ENCODE measurements around the gene SPDYE6. TPM values are rescaled to one million over a fixed set of nuclear protein-coding genes. Genes with fewer than 3 reads are reported as not detected.
"Not testable (repeated sequence)": the region's sequence is repeated elsewhere in the genome, so short reads cannot be mapped to it uniquely, and the experiment has no call there.

Gene SPDYE6, protein sequence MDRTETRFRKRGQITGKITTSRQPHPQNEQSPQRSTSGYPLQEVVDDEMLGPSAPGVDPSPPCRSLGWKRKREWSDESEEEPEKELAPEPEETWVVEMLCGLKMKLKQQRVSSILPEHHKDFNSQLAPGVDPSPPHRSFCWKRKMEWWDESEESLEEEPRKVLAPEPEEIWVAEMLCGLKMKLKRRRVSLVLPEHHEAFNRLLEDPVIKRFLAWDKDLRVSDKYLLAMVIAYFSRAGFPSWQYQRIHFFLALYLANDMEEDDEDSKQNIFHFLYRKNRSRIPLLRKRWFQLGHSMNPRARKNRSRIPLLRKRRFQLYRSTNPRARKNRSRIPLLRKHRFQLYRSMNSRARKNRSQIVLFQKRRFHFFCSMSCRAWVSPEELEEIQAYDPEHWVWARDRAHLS
- total RNA-seq (not detected), polyA plus RNA-seq (under 1 TPM; 0.08 to 0.10 TPM)
- long read RNA-seq, donor 1, partial matches to known transcripts = 22 of 27 reads
- long read RNA-seq, donor 1, other reads (novel, unspliced or antisense) = 5 of 27 reads
- long read RNA-seq, donor 2 = 0 reads
- long read RNA-seq, donor 3 = 0 reads
- long read RNA-seq, donor 4 = 0 reads
- long read RNA-seq, donor 5, partial matches to known transcripts = 28 of 28 reads
- long read RNA-seq, donor 5, other reads (novel, unspliced or antisense) = 0 of 28 reads

DNA sequence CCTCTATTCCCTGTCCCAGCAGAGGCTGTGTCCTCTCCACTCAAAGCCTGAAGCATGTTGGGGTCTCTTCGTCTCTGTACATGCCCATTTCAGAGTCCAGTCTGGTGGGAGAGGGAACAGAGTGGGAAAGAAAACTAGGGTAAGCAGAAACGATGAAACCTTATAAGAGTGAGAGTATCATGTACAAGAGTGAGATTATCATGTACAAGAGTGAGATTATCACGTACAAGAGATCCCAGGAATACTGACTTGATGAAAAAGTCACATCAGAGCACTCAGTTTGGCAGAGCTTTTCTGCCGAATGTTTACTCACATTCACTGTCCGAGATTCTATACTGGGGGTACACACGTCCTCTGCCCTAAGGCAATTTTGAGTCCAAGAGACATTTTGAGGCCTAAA, at the start of gene SPDYE6:
Gene SPDYE6 (minus strand): TSS at position 101 of the 400 bp plus-strand sequence. CDS start 421 bp downstream, outside the sequence.
- no CpG with 5 or more reads among the region's 6 CpGs for WGBS, 2 donors
- not testable (repeated sequence) for H3K4me1 ChIP-seq (ENCODE audit: control insufficient read depth in 5 of 5, insufficient read depth in 5 of 5, low read length in 5 of 5)

GRCh38 chr7:102404862-102405188, 48.6 kb upstream of the SPDYE6 start:
- not testable (repeated sequence) for H3K9ac ChIP-seq (ENCODE audit: insufficient read depth in 1 of 2, low read length in 2 of 2); H3K4me1 ChIP-seq (ENCODE audit: control insufficient read depth in 5 of 5, insufficient read depth in 5 of 5, low read length in 5 of 5); H3K27ac ChIP-seq (ENCODE audit: low read depth in 1 of 2, low read length in 1 of 2); H3K9me3 ChIP-seq (ENCODE audit: control insufficient read depth in 4 of 4, insufficient read depth in 3 of 4, low read length in 3 of 4); H3K27me3 ChIP-seq (ENCODE audit: control insufficient read depth in 3 of 3, insufficient read depth in 3 of 3, low read length in 2 of 3); ATAC-seq (ENCODE audit: insufficient read depth, low FRiP score); H3K4me3 ChIP-seq; DNase-seq
- H3K36me3 ChIP-seq (ENCODE audit: control insufficient read depth in 4 of 4, insufficient read depth in 4 of 4, low read length in 4 of 4) = peaks cover 25 to 64% (median 48%) of the 10 kb centered on the region in 4 donors
- WGBS, 2 donors = 95 to 96% methylated on average over 5 of the region's 5 CpGs

More for the DNA sequence above, at the start of gene SPDYE6:
- not testable (repeated sequence) for ATAC-seq (ENCODE audit: insufficient read depth, low FRiP score); DNase-seq; H3K9me3 ChIP-seq (ENCODE audit: control insufficient read depth in 4 of 4, insufficient read depth in 3 of 4, low read length in 3 of 4); H3K9ac ChIP-seq (ENCODE audit: insufficient read depth in 1 of 2, low read length in 2 of 2); H3K27ac ChIP-seq (ENCODE audit: low read depth in 1 of 2, low read length in 1 of 2); H3K36me3 ChIP-seq (ENCODE audit: control insufficient read depth in 4 of 4, insufficient read depth in 4 of 4, low read length in 4 of 4); H3K27me3 ChIP-seq (ENCODE audit: control insufficient read depth in 3 of 3, insufficient read depth in 3 of 3, low read length in 2 of 3); H3K4me3 ChIP-seq

DNA sequence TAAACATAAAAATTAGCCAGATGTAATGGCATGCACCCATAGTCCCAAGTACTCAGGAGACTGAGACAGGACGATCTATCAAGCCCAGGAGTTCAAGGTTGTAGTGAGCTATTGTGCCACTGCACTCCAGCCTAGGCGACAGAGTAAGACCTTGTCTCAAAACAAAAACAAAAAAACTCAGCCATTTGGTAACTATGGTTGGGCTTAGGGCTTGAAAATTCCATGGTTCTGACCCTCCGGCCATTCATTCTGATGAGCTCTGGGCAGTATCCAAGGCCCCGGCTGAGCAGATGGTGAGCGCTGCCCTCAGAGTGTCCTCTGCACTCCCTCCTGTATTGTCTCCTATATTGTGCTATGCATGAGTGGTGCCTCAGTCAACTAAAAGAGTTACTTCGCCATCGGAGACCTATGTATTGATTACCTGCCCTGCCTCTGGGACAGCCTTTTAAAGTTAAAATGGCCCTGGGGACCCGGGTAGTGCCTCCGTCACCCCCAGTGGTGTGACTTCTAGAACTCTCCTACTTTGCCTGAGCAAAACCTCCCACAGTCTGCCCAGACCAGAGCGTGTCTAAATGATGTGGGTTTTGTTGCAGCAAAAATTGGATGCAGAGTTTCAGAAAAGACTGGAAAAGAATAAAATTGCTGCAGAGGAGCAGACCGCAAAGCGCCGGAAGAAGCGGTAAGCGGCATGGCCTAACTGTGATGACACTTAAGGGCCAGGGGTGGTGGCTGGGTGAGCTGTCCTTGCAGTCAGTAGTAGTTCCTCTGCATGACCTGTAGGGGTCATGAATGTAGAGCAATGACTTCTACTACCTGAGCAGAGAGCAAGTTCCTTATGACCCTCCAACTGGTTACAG, 48.0 kb upstream of the SPDYE6 start:
- Histone ChIP-seq H3K4me1 (ENCODE audit: control insufficient read depth in 5 of 5, insufficient read depth in 5 of 5, low read length in 5 of 5) (peaks cover 0 to 2% (median 0%) of the 10 kb centered on the region in 5 donors), H3K27me3 (ENCODE audit: control insufficient read depth in 3 of 3, insufficient read depth in 3 of 3, low read length in 2 of 3) (no peaks in the 10 kb centered on the region), H3K36me3 (ENCODE audit: control insufficient read depth in 4 of 4, insufficient read depth in 4 of 4, low read length in 4 of 4) (peaks cover 29 to 65% (median 47%) of the 10 kb centered on the region in 4 donors), H3K27ac (ENCODE audit: low read depth in 1 of 2, low read length in 1 of 2) (no peak overlapping the region), H3K9me3 (ENCODE audit: control insufficient read depth in 4 of 4, insufficient read depth in 3 of 4, low read length in 3 of 4) (no peaks in the 10 kb centered on the region), H3K4me3 (no peak overlapping the region), H3K9ac (ENCODE audit: insufficient read depth in 1 of 2, low read length in 2 of 2) (no peak overlapping the region)
- TF ChIP-seq, protein P1, sequence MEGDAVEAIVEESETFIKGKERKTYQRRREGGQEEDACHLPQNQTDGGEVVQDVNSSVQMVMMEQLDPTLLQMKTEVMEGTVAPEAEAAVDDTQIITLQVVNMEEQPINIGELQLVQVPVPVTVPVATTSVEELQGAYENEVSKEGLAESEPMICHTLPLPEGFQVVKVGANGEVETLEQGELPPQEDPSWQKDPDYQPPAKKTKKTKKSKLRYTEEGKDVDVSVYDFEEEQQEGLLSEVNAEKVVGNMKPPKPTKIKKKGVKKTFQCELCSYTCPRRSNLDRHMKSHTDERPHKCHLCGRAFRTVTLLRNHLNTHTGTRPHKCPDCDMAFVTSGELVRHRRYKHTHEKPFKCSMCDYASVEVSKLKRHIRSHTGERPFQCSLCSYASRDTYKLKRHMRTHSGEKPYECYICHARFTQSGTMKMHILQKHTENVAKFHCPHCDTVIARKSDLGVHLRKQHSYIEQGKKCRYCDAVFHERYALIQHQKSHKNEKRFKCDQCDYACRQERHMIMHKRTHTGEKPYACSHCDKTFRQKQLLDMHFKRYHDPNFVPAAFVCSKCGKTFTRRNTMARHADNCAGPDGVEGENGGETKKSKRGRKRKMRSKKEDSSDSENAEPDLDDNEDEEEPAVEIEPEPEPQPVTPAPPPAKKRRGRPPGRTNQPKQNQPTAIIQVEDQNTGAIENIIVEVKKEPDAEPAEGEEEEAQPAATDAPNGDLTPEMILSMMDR (IDR thresholded peaks at IDR 0.05; ENCODE audit: control extremely low read depth, extremely low read depth) = peak; percentile 48
- ATAC-seq (ENCODE audit: insufficient read depth, low FRiP score) (peak; percentile 81), DNase-seq (peak in 2 of 3 donors; percentile 18 to 29)
- WGBS, 2 donors = 72 to 73% methylated on average over 15 of the region's 15 CpGs

DNA sequence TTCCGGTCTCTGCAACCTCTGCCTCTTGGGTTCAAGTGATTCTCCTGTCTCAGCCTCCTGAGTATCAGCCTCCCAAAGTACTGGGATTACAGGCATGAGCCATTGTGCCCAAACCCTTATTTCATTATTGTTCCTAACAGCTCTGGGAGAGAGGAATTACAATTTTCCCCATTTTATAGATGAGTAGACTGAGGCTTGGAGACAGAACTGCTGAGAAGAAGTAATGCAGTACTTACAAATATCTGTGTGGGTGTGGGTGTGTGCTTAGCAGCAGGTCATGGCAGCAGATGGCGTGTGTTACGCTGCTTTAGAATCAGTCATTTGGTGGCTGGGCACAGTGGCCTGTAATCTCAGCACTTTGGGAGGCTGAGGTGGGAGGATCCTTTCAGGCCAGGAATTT, 47.3 kb upstream of the SPDYE6 start:
- WGBS, 2 donors = 93 to 96% methylated on average over 3 of the region's 3 CpGs
- peak overlapping the region in 1 of 2 donors; percentile 47 for H3K9ac ChIP-seq (ENCODE audit: insufficient read depth in 1 of 2, low read length in 2 of 2)
- ATAC-seq (ENCODE audit: insufficient read depth, low FRiP score) (no peak), DNase-seq (no peak)
- TF ChIP-seq, protein P1 (IDR thresholded peaks at IDR 0.05; ENCODE audit: control extremely low read depth, extremely low read depth) = no peak
- H3K9me3 ChIP-seq (ENCODE audit: control insufficient read depth in 4 of 4, insufficient read depth in 3 of 4, low read length in 3 of 4) = no peaks in the 10 kb centered on the region
- H3K4me1 ChIP-seq (ENCODE audit: control insufficient read depth in 5 of 5, insufficient read depth in 5 of 5, low read length in 5 of 5) = peaks cover 0 to 2% (median 0%) of the 10 kb centered on the region in 5 donors
- no peaks in the 10 kb centered on the region for H3K27me3 ChIP-seq (ENCODE audit: control insufficient read depth in 3 of 3, insufficient read depth in 3 of 3, low read length in 2 of 3)
- H3K27ac ChIP-seq (ENCODE audit: low read depth in 1 of 2, low read length in 1 of 2) = no peak overlapping the region
- H3K4me3 ChIP-seq = no peak overlapping the region
- H3K36me3 ChIP-seq (ENCODE audit: control insufficient read depth in 4 of 4, insufficient read depth in 4 of 4, low read length in 4 of 4) = peaks cover 29 to 64% (median 49%) of the 10 kb centered on the region in 4 donors

All from lung (tissue), 16 donors.